Spleen (tissue), 7 donors: ENCODE data around the gene NME4.

ENCODE experiments used
- POLR2A ChIP-seq, 3 donors: fragments of 450-650 bp; IDR thresholded peaks; one replicate each; pipeline ENCODE4 v1.5.1; 2017; ENCODE audit warnings: antibody characterized with exemption in 3 of 3, mild to moderate bottlenecking in 1 of 3
- POLR2AphosphoS5 ChIP-seq, 3 donors: sonication (generic); formaldehyde crosslinking; IDR thresholded peaks; one replicate each; pipeline ENCODE4 v1.5.1; 2017; ENCODE audit warnings: antibody characterized with exemption in 3 of 3
- TF ChIP-seq, protein P1 (sequence below), 11 experiments: fragments of 200-600 bp in 7 of 11; fragments of 450-650 bp in 4 of 11; sonication (generic) in 4 of 11; IDR thresholded peaks in 8 of 11; conservative IDR thresholded peaks in 3 of 11; 1 replicate in 7 of 11; 2 replicates in 4 of 11; pipeline versions ENCODE4 v1.4.0 to v1.8.0; 2016 to 2021; ENCODE audit warnings: antibody characterized with exemption in 11 of 11, inconsistent platforms in 4 of 11, mild to moderate bottlenecking in 1 of 11
- donor health status: DM: no; HTN: no; CAD: no; lungs with moderate emphysema.
- donor health status: DM: no; HTN: no; CAD: no.
- donor health status: DM: no; HTN: no; CAD: no.

DNA sequence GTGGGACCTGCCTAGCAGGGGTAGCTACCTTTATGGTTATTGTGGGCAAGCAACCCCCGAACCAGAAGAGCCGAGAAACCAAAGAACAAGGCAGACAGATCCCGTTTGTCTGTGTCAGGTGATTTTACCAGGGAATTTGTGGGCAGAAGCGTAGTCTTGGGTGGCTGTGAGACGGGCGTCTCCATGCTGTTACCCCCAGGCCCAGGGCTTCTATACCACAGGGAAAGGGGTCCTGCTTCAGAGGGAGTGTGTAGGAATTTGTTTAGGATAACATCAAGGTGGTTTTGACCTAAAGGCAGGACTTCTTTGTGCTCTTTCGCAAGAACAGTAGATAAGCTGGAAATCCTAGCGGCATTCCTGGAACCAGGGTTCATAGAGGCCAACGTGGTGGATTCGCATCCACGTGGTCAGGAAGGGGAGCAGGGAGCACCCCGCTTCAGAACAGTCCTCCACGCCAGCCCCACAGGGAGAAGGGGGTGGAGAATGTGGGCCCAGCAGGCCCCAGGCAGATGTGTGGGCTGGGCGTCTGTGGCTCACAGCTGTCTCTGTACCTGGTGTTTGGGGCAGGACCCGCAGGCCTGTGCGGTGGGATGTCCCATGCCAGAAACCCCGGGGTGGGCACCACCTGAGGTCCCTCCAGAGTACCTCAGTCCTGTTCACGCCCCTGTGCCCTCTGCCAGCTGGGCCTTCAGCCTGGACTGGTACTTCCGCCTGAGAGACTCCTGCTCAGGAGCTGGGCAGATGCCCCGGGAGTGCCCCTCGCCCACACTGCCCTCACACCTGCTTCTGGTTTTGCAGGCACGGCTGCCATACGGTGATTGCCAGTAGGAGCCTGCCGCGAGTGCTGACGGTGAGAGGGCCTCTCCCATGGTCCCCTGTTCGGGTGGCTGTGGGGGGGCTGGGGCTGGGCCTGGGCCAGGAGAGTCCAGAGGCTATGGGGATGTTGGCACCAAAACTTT, 8.8 kb downstream of the NME4 start:
- TF ChIP-seq, protein P1, sequence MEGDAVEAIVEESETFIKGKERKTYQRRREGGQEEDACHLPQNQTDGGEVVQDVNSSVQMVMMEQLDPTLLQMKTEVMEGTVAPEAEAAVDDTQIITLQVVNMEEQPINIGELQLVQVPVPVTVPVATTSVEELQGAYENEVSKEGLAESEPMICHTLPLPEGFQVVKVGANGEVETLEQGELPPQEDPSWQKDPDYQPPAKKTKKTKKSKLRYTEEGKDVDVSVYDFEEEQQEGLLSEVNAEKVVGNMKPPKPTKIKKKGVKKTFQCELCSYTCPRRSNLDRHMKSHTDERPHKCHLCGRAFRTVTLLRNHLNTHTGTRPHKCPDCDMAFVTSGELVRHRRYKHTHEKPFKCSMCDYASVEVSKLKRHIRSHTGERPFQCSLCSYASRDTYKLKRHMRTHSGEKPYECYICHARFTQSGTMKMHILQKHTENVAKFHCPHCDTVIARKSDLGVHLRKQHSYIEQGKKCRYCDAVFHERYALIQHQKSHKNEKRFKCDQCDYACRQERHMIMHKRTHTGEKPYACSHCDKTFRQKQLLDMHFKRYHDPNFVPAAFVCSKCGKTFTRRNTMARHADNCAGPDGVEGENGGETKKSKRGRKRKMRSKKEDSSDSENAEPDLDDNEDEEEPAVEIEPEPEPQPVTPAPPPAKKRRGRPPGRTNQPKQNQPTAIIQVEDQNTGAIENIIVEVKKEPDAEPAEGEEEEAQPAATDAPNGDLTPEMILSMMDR (IDR thresholded peaks at IDR 0.05 in 8 of 11, conservative IDR thresholded peaks at IDR 0.05 in 3 of 11): no peak
- TF ChIP-seq POLR2AphosphoS5 (IDR thresholded peaks at IDR 0.05) (no peak), POLR2A (IDR thresholded peaks at IDR 0.05) (no peak)
